ENCODE measurements around the gene NT5DC3.

- TF ChIP-seq, protein P1, sequence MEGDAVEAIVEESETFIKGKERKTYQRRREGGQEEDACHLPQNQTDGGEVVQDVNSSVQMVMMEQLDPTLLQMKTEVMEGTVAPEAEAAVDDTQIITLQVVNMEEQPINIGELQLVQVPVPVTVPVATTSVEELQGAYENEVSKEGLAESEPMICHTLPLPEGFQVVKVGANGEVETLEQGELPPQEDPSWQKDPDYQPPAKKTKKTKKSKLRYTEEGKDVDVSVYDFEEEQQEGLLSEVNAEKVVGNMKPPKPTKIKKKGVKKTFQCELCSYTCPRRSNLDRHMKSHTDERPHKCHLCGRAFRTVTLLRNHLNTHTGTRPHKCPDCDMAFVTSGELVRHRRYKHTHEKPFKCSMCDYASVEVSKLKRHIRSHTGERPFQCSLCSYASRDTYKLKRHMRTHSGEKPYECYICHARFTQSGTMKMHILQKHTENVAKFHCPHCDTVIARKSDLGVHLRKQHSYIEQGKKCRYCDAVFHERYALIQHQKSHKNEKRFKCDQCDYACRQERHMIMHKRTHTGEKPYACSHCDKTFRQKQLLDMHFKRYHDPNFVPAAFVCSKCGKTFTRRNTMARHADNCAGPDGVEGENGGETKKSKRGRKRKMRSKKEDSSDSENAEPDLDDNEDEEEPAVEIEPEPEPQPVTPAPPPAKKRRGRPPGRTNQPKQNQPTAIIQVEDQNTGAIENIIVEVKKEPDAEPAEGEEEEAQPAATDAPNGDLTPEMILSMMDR (IDR thresholded peaks at IDR 0.05) = peak in 1 of 6 experiments; percentile 14
- peak in 1 of 4 donors; percentile 14 for TF ChIP-seq POLR2A (IDR thresholded peaks at IDR 0.05)
Measured at GRCh38 chr12:103858953-103859601, 18.0 kb upstream of the NT5DC3 start.
